ENCODE measurements around the gene RRM2.

DNA sequence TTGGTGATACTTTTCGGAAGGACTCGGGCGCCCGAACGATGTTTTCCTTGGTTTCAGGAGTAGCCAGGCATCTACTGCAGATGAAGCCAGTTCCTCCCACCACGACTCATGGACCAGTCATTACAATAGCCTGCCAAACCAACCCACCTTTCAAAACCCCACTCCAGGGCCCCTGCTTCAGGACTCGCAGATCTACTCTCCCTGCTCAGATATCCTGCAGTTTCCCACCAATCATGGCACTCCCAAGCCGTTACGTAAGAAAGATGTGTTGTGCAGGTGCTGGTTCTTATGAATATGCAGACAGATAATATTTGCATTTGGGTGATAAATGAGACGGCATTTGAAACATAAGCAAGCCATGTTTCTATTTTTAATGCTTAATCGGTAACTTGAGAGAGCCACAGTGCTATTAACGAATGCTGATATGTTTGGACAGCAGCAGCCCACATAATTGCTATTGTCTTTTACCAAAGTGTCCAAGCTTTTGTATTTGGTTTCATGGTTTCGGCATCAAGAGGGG is 38.8 kb upstream of the RRM2 start:
- TF ChIP-seq, protein P1, sequence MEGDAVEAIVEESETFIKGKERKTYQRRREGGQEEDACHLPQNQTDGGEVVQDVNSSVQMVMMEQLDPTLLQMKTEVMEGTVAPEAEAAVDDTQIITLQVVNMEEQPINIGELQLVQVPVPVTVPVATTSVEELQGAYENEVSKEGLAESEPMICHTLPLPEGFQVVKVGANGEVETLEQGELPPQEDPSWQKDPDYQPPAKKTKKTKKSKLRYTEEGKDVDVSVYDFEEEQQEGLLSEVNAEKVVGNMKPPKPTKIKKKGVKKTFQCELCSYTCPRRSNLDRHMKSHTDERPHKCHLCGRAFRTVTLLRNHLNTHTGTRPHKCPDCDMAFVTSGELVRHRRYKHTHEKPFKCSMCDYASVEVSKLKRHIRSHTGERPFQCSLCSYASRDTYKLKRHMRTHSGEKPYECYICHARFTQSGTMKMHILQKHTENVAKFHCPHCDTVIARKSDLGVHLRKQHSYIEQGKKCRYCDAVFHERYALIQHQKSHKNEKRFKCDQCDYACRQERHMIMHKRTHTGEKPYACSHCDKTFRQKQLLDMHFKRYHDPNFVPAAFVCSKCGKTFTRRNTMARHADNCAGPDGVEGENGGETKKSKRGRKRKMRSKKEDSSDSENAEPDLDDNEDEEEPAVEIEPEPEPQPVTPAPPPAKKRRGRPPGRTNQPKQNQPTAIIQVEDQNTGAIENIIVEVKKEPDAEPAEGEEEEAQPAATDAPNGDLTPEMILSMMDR (IDR thresholded peaks at IDR 0.05; ENCODE audit: borderline replicate concordance, extremely low read depth, low read length, poor library complexity, severe bottlenecking), result no peak
- TF ChIP-seq EZH2 (IDR thresholded peaks at IDR 0.05; ENCODE audit: borderline replicate concordance, low read depth, low read length, severe bottlenecking), result no peak
